GM06990 (cell line): Measurements from ENCODE around the gene GRM8.

Source experiments
- DNase-seq: peaks from one replicate; pipeline ENCODE4 v3.0.0-alpha.2; 2011; ENCODE audit not compliant: insufficient read length; ENCODE audit errors: extremely low read depth
- H3K27me3 ChIP-seq: replicated peaks from 2 replicates; pipeline ENCODE4 v1.6.0; 2011; ENCODE audit warnings: low read length; ENCODE audit not compliant: control insufficient read depth, insufficient read depth
- H3K36me3 ChIP-seq: 2 replicates; pipeline ENCODE4 v1.5.1; 2011; ENCODE audit warnings: low read length; ENCODE audit not compliant: control insufficient read depth, insufficient read depth
- H3K4me3 ChIP-seq: replicated peaks from 2 replicates; pipeline ENCODE4 v1.5.1; 2011; ENCODE audit warnings: low read depth, mild to moderate bottlenecking, control low read depth, low read length
- CTCF ChIP-seq: IDR thresholded peaks from 2 replicates; pipeline ENCODE4 v1.5.1; 2011; ENCODE audit warnings: low read length, control low read depth, mild to moderate bottlenecking, inconsistent platforms; ENCODE audit not compliant: insufficient read depth, poor library complexity, severe bottlenecking

The GRM8 gene

DNA sequence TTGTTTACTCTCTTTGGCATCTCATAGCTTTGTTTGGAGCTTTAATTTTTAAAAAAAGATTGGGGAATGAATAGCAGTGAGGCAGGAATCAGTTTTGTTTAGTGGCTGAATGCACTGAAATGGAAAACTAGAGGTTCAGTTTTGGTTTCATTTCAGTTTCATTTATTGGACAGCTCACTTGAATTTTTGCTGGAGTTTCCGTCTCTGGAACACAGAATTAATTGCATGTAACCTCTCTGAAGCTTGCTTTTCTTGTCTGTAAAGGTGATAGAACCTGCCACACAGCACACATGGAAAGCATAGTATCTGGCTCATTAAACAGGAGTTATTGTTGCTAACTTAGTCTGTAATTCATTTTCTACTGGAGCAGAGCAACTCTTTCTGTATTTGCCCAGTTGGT lies 7.1 kb downstream of the GRM8 start:
- H3K27me3 ChIP-seq: peaks cover 3% of the 10 kb centered on the region
- no peak overlapping the region for H3K4me3 ChIP-seq
- no peak for TF ChIP-seq CTCF
- H3K36me3 ChIP-seq: no peaks in the 10 kb centered on the region
- DNase-seq: no peak

GRCh38 chr7:127245002-127245401 lies 7.7 kb downstream of the GRM8 start:
- no peak for DNase-seq
- Histone ChIP-seq H3K27me3 (peaks cover 3% of the 10 kb centered on the region), H3K4me3 (no peak overlapping the region), H3K36me3 (no peaks in the 10 kb centered on the region)
- no peak for TF ChIP-seq CTCF

- TF ChIP-seq CTCF: peak; percentile 46
- DNase-seq: no peak
- no peak overlapping the region for H3K4me3 ChIP-seq
- H3K27me3 ChIP-seq: 0 out of 2 replicates have a peak, but pooled peaks cover 1% of the 10 kb centered on the region
- no peaks in the 10 kb centered on the region for H3K36me3 ChIP-seq
Observed at GRCh38 chr7:127239814-127240213, 12.9 kb downstream of the GRM8 start.

- H3K36me3 ChIP-seq: no peaks in the 10 kb centered on the region
- no peak overlapping the region for H3K4me3 ChIP-seq
- no peaks in the 10 kb centered on the region for H3K27me3 ChIP-seq
- no peak for DNase-seq
- TF ChIP-seq CTCF: no peak
Observed at GRCh38 chr7:127233630-127234029, 19.1 kb downstream of the GRM8 start.

GRCh38 chr7:127231415-127231814 lies 21.3 kb downstream of the GRM8 start:
- no peak for DNase-seq
- H3K27me3 ChIP-seq: no peaks in the 10 kb centered on the region
- no peak for TF ChIP-seq CTCF
- no peaks in the 10 kb centered on the region for H3K36me3 ChIP-seq
- H3K4me3 ChIP-seq: no peak overlapping the region

DNA sequence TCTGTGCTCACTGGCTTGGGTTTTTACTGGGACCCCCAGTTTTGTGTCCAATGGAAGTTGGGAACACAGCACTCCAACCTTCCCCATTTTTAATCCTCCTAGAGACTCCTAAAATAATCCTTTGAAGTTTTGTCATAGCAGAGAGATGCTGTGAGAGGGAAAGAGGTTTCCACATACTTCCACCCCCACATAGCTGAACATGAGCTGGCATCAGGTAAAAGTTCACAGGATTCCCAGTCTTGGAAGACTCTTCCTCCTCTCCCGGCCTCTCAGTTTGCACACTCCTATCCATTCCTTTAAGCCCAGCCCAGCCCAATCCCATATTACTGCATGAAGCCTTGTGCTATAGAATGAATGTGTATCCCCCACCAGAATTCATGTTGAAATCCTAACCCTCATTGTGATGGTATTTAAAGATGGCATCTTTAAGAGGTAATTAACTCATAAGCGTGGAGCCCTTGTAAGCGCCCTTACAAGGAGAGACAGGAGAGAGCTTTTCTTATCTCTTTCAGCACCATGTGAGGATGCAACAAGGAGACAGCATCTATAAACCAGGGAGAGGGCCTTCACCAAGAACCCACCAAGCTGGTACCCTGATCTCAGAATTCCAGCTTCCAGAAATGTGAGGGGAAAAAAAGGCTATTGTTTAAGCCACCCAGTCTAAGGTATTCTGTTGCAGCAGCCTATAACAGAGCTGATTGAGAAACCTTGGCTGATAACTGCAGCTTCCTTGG lies 22.4 kb downstream of the GRM8 start:
- TF ChIP-seq CTCF: no peak
- H3K4me3 ChIP-seq: no peak overlapping the region
- H3K36me3 ChIP-seq: no peaks in the 10 kb centered on the region
- DNase-seq: no peak
- H3K27me3 ChIP-seq: no peaks in the 10 kb centered on the region
